Stimulated activated CD4-positive, alpha-beta T cell treated with anti-CD3 and anti-CD28 coated beads, Interleukin-4, amount 100 ng/mL, for 4 hours (primary cell): ENCODE data around the gene INSM1.

Source experiments
- DNase-seq, 2 experiments: peaks; one replicate each; pipeline ENCODE4 v3.0.0-alpha.2; 2020

INSM1 gene

DNA sequence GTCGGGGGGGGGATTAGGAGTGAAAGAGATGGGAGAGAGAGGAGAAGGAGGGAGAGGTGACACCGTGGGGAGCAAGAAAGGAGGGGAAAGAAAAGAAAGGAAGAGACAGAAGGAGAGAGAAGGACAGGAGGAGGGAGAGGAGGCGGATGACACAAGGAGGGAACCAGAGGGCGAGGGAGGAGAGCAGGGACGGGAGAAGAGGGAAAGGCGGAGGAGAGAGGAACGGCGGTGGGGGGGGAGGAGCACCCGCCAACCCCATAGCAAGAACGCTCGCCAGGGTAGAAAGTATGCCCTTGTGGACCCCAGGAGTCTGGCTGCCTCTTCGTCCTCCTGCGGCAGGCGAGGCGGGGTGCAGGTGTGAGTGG lies 4.5 kb upstream of the INSM1 start:
- no peak for DNase-seq

DNA sequence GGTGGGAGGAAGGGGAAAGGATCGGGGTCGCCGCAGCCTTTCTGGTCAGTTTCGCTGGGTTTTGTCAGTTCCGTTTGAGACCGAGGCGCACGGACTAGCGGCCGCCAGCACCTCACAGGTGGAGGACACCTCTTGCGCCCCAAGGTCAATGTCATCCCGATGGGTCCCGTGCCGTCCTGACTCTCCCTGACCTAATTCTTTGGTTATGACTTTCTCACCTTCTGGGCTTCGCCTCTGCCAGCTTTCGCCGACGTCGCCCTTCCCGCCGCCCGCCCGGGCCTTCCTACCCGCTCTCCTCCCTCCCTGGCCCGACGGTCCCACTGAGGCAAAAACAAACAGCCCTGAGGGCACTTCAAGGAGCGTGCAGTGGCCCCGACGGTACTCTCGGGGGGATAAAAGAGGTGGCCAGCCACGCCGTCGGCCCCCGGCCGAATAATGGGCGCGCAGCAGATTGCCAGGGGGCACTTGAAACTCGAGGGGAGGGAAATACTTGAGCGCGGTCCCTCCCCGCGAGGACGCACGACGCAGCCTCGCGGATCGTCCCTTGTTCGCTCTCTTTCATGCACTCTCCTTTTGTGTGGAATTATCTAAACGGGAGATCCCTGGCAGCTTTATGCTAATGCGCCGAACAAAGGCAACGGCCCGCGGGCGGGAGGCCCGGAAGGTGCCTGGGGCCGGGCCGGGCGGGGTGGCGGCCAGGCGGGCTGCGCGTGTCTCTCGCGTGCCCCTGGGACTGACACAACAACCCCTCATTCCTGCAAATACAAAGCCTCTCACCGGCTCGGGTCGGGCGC lies 3.9 kb upstream of the INSM1 start:
- DNase-seq = no peak

DNA sequence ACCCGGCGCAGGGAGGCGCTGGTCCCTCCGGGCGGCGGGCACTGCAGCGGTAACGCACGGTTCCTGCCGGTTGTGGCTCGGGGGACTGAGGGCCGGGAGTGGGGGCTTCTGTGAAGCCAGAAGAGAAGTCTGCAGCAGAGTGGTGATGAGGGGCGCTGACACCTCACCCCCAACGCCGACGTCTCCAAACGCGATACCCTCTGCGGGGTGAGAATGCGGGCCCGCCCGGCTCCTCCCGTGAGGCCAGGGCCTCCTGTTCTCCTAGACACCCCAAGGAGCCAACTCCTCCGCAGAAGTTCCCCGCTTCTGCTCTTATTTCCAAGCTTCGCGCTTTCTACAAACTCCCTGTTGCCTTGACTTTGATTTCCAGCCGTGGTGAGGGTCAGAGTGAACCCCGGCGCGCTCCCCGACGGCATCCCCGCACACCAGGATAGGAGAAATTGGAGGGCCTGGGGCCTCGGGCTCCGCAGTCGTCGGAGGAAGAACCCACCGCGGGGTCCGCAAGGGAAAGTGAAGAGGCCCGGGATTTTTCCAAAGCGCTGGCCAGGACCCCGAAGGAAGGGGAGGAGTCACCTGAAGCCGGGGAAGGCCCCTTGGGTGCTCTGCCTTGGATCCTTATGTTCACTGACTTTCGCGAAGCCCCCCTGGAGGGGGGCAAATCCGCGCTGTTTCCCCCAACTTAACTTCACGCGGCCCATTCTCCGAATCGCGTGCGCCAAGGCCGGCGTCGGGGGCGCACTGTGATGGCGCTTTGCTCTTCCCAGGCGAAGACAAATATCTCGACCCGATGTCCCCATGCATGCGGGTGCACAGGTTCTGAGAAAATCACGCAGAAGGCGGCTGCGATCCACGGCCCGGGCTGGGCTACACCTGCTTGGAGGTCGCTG lies 3.1 kb upstream of the INSM1 start:
- DNase-seq = no peak

DNA sequence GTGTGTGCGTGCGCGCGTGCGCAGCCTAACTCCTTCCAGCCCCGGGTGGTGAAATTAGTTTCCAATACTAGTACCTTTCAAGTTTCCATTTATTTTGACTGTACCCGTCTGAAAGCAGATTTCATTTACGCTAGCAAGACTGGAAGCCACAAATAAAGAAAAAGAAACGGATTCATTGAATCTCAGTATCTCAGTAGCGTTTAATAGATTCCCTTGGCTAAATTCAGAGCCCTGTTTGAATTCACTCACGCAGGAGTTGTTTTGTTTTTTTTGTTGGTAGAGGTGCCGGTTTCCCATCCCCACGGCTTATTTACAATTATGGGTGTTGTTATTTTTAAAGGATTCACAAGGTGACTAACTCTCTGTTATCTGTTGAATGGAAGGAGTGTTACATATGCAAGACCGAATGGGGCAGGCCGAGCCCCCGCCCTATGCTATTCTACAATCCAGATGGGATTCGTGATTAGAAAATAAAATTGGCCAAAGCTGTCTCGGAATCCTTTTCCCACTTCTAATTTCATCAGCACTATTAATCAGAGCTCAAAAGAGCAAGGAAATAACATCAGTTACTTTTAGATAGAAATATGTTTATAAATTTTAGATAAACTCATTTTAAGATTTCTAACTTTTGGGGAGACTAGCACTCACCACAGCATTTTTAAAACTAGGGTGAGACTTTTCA lies 2.3 kb upstream of the INSM1 start:
- DNase-seq = no peak

DNA sequence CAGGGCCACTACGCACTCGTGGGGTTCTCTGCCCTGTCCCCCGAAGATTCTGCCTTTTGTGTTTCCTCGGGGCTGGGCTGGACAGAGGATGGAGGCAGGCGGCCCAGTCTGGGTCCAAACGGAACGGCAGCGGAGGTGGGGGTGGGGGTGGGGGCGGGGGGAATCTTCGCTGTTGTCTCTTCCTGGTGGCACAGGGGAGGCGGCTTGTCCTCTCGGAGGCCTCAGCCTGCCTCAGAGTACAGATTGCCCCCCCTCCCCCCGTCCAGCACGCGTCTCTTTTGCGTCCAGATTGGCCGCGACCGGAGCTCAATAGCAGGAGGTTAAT lies 1.4 kb upstream of the INSM1 start:
- DNase-seq = no peak

DNA sequence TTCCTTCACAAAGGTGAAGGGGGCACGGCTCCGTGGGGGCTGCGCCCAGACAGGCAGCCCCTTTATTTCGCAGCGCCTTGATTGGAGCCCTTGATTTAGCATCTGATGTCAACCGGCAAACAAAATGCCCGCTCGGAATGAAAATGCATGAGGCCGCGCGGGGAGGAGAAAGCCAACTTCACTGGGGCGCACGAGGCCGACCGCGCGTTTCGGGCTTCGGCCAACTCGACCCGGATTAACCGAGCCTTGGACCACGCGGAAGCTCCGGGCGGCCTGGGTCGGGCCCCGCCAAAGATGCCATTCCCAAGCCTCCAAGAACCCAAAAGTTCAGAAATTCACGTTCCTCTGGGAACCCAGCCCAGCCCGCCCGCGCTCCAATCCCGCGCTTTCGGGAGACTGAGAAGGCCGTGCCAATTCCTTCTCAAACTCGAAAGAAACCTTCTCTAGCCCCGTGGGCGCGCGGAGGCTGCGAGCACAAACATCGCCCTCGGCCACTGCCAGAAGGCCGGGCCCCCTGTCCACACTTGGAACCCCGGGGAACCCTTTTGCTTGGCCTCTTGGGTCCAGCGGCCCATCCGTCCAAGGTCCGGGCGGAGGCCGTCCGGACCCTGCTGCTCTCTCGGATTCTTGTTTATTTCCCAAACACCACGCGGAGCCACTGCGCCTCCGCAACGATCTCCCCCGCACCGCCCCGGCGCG lies 879 bp upstream of the INSM1 start:
- DNase-seq = no peak

DNA sequence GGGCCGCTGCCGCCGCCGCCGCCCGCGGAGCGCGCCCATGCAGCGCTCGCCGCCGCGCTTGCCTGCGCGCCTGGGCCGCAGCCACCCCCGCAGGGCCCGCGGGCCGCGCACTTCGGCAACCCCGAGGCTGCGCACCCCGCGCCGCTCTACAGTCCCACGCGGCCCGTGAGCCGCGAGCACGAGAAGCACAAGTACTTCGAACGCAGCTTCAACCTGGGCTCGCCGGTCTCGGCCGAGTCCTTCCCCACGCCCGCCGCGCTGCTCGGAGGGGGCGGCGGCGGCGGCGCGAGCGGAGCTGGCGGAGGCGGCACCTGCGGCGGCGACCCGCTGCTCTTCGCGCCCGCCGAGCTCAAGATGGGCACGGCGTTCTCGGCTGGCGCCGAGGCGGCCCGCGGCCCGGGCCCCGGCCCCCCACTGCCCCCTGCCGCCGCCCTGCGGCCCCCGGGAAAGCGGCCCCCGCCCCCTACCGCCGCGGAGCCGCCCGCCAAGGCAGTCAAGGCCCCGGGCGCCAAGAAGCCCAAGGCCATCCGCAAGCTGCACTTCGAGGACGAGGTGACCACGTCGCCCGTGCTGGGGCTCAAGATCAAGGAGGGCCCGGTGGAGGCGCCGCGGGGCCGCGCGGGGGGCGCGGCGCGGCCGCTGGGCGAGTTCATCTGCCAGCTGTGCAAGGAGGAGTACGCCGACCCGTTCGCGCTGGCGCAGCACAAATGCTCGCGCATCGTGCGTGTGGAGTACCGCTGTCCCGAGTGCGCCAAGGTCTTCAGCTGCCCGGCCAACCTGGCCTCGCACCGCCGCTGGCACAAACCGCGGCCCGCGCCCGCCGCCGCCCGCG lies 730 bp downstream of the INSM1 start:
- no peak for DNase-seq

DNA sequence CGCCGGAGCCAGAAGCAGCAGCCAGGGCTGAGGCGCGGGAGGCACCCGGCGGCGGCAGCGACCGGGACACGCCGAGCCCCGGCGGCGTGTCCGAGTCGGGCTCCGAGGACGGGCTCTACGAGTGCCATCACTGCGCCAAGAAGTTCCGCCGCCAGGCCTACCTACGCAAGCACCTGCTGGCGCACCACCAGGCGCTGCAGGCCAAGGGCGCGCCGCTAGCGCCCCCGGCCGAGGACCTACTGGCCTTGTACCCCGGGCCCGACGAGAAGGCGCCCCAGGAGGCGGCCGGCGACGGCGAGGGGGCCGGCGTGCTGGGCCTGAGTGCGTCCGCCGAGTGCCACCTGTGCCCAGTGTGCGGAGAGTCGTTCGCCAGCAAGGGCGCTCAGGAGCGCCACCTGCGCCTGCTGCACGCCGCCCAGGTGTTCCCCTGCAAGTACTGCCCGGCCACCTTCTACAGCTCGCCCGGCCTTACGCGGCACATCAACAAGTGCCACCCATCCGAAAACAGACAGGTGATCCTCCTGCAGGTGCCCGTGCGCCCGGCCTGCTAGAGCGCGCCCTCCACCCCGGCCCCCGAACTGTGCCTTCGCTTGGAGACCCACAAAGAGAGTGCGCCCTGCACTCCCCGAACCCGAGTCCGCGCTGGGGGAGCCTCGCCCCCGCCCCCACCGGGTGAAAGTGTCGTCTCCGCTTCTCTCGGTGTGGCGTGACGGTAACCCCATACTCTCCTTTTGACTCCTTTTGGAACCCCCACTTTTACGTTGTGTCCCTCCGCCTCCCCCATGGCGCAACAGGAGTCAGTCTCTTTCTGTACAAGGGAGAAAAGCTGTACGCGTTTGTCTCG lies 1.6 kb downstream of the INSM1 start:
- no peak for DNase-seq

DNA sequence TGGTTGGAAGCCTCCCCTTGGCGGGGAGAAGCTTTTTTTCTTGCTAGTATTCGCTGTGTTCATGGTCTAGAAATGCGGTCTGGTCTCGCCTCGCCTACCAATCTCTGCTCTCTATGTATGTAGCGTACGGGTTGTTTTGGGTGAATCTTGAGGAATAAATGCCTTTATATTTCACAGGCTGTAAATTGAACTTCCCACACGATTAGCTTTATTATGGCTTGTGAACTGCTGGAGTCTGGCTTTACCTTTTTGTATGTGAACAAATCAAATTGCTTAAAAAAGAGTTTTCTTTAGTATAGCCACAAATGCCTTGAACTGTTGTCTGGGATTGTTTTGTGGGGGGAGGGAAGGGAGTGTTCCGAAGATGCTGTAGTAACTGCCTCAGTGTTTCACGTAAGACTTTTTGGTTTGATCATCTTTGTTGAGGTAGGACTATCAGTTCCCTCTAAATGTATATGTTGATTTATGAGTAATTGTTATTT lies 2.2 kb downstream of the INSM1 start:
- no peak for DNase-seq

DNA sequence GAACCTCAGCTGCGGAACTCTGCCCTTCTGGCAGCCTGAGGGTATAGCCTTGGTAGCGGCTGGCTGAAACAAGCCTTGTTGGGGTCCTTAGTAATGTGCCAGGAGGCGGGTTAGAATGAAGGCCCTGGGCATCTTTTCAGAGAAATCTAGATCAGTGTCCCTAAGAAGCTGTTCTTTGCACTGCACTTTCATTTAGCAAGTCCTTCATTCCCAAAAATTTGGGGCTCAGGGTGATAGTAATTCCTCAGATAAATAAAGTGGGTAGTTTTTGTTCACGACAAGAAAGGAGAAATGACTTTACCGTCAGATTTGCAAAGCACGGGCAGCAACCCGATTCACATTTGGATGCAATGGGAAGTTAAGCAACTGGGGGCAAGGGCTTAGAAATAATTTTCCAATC lies 3.2 kb downstream of the INSM1 start:
- no peak for DNase-seq

DNA sequence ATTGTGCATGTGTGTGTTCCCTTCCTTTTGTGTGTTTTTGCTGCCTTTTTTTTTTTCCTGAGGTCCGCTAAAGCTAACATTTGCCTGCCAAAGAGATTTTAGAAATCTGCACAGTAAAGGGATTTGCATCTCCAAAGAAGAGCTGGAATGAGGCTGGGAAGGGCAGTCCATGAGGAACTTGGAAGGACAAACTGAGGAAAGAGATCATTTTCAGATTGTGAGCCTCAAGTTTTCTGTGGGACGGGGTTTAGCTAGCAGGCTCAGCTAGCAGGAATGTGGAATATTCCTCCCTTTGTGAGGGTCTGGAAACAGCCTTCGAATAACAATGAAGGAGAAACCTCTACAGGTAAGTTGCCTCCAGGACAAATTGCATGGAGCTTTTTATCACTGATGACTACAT lies 3.8 kb downstream of the INSM1 start:
- no peak for DNase-seq

DNA sequence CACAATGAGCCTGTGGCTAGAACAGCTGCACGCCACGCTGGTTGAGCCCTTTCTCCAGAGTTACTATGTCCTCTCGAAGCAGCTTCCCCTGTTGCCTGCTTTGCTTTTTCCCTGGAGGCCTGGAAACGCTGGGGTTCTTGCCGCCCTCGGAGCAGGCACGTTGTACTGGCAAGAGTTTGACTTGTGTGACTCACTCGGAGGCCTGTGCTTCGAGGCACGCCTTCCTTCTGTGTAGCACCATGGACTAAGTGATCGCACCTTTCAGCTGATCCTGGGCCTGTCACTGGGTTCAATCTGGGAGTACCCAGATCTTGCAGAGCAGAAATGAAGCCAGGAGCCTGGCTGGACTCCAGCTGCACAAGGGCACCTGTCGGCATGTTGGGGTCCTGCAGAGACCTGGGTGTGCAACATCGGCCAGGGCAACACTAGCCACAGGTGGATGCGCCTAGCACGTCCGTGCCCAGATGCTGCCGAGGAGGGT lies 5.2 kb downstream of the INSM1 start:
- no peak for DNase-seq

DNA sequence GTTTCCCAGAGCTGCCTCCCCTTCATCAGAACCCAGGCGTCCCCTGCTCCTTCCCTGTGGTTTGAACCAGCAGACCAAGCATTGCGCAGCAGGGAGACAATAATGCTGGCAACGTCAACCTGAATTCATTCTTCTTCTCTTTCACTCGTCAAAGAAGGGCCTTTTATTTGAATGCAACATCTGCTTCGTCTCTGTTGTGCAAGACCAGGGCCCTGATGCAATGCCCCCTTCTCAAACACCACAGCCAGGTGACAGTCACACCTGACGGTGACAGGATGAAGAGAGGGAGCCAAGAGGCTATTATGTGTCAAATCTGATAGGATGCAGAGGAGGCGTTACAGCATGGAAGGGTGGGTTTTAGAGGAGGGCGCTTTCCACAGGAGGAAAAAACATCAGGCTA lies 8.0 kb downstream of the INSM1 start:
- DNase-seq = no peak

DNA sequence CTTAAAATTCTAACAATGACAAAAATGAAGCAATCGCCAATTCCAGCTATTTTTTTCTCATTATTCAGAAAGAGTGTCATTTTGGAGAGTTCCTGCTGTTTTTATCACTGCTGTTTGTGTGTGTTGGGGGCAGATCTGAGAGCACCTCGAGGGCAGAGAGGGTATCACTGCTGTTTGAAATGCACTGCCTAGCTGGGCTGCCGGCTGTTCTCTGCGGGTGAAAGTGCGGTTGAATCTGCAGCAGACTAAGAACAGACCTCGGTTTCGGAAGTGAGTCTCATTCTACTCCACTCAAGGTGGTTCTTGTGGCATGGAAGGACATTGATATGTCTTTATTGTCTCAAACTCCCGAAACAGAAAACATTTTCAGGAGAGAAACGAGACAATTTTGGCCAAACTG lies 18.3 kb downstream of the INSM1 start:
- no peak for DNase-seq

DNA sequence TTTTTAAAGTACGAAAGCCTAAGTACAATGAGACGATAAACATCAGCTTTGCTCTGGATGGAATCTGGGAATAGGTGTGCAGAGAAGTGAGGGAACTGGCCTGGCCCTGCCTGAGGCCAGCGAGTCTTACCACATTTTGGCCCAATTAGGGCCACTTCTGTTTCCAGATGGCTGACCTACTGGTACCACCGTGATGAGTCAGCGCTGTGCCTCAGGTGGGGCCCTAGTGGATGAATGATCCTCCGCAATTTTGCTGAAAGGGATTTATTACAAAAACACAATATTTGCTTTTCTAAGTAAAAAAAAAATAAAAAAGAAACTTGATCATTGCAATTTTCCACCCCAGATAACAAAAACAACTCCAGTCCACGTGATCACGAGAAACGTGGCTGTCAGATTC lies 22.5 kb downstream of the INSM1 start:
- DNase-seq = no peak

DNA sequence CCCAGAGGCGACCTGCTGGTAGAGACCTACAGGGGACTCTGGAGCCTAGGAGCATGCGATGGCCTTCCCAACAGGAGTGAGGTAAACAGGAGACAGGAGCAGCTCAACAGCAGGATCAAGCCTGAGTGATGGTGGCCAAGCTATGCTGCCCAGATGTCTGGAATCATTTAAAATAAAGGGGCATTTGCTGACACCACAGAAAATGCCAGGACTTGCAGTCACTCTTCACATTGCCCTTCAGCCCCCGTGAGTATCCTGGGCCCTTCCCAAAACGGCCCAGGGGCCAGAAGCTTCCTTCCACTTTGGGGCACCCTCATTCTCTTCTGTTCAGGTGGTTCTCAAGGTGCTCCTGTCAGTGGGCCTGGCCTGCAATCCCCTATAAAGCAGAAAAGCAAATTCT lies 23.2 kb downstream of the INSM1 start:
- no peak for DNase-seq

DNA sequence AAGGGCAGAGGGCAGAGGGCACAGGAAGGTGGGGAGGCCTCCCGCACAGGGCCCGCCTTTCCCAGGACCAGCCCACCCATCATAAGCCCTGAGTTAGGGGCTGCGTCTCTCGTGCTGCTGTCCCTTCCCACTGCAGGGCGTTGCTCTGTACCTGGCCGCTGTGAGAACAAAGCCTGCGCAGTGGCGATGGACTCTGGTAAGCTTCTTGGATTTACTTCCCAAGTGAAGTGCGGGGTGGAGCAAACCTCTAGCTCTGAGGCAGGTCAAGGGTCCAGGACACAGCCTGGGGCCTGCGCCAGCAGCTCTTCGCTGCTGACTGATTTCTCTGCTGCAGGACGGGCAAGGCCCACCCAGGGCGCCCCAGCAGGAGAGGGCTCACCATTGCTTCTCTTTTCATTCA lies 23.9 kb downstream of the INSM1 start:
- DNase-seq = no peak

DNA sequence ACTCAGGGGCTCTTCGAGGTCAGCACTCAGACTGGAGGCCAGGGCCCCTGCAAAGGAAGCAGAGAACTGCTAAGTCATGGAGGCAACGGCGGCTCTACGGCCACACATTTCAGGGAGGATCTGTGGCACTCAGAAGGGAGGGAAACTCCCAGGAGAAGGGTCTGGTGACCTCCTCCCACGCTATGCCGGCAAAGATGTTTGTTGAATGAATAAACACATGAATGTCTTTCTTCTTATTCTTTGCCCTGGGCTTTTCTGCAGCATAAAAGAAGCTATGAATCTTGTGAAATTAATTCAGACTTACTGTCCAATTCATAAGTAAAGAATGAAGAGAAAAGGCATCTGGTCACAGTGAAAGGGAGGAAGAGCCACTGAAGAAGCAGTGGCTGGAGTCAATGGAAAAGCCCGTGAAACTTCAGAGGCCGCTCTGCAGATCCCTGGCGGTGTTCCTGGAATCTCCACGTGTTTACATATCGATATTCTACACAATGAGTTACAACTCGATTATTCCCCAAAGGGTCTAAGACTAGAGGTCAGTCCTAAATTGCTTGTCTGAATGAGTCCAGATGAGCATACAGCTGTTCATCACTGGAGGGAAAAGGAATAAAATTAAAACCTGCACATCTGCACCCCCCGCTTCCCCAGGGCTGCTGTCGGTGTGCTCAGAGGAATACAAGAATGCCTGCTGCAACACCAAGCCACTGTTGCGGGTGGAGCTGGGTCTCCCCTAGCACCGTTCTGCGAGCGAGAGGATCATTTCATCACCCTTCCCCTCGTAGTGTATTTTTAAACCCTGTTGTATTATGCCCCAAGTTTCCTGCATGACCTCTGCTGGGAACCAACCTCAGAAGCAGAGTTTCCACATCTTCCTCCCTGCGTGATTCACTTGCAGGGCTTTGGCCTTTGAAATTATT lies 25.6 kb downstream of the INSM1 start:
- DNase-seq = no peak

DNA sequence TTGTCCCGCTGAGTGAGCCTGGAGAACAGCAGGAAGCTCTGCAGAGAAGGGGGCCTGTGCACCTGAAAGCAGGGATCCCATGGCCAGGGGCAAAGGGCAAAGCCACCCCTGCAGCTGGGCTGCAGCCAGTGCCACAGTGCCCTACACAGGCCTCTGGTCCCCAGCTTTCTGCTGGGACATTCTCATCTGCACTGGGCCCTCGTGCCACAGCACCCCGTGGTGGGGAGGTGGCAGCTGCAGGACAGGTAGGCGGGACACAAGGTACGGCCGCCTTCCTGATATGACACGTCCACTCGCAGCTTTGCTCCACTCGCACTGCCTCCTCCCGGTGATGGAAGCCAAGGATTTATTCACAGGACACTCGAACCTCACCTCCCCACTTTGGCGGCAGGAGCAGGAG lies 27.2 kb downstream of the INSM1 start:
- DNase-seq = no peak
